GM10847 (cell line): ENCODE results near the gene FKBP11.

Experiments used
- POLR2A ChIP-seq: IDR thresholded peaks from 2 replicates; pipeline ENCODE4 v1.6.1; 2011; ENCODE audit not compliant: insufficient read length; ENCODE audit errors: extremely low read depth

Gene FKBP11

GRCh38 chr12:48894271-48894670 is 31.0 kb downstream of the FKBP11 start:
- no peak for TF ChIP-seq POLR2A

DNA sequence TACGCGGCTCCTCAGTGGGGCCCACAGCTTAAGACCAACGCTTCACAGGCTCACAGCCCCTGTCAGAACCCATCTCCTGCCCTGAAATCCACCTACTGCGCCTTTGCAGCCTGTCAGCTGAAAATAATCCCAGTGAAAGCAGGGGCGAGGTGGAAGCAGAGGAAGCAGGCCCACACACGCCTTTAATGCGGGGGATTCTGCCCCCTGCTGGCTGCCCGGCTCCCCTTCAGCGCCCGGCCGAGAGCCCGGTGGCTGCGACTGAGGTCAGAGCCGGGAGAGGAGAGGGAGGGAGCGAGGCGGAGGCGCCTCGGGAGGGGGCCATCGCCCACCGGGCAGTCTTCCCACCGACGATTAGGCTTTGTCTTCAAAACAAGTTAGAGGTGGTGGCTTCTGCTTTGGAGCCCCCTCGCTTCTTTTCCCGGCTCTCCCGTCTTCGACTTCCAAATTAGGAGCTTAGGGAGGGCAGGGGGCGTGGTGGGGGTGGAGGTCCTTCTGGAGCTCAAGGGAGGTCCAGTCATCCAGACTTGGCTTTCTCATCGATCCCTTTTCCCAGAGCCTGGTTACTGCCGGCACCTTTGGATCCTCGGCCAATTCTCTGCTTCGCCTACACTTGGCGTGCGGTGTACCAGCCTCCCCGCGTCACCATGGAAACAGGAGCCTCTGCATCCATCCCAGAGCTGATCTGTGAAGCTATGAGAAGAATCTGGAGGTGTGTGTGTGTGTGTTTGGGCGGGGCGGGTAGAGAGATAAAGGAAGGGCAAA is 34.5 kb downstream of the FKBP11 start:
- TF ChIP-seq POLR2A = no peak

GRCh38 chr12:48889679-48890078 is 35.6 kb downstream of the FKBP11 start:
- no peak for TF ChIP-seq POLR2A

DNA sequence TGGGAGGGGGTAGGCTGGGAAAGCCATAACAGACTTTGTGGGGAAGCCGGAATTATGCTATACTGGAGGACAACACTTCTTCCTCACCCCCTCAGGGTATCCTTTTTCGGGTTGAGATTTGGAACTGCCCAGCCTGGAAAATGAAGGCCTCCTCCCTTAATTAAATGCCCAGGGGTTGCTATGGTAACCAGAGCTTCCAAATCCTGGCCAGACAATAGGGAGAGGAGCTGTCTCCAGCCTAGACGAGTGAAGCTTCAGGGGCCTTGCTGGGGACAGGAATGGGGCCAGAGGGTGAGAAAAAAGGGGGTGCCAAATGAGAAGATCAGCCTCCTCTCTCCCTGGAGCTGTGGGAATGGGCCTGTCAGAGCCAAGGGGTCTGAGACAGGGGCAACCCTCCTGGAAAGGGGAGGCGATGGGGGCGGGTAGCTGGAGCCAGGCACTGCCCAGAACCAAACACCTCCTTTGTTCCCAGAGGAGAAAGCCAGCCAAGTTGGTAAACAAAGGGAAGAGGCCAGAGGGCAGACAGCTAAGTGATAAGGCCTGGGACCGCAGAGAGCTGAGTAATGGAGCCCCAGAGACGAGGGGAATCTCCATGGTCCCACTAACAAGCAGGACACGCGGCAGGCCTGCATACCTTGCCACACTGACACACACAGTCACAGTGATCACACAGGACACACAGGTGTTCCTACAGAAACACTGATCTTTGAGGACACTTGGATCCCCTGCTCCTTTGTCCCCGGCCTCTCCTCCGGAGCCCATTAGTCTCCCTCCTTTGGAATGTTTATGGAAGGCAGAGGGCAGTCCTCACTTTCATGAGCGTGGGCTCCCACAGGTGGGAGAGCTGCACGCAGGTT is 41.8 kb downstream of the FKBP11 start:
- no peak for TF ChIP-seq POLR2A

DNA sequence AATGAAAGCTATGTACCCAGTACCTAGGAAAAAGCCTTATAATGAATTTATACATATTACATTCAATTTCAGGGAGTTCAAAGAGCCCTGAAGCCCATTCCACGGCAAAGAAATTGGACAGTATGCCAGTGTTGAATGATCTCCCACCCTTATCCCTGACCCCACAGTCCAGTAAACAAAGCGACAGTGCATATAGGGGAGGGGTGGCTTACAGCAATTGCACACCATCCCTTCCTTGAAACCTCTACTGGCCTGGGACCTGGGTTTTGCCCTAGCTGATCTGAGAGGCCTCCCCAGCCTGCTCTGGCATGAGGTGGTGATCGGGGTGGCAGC is 42.4 kb downstream of the FKBP11 start:
- TF ChIP-seq POLR2A = no peak

GRCh38 chr12:48882315-48882687 is 43.0 kb downstream of the FKBP11 start:
- no peak for TF ChIP-seq POLR2A

DNA sequence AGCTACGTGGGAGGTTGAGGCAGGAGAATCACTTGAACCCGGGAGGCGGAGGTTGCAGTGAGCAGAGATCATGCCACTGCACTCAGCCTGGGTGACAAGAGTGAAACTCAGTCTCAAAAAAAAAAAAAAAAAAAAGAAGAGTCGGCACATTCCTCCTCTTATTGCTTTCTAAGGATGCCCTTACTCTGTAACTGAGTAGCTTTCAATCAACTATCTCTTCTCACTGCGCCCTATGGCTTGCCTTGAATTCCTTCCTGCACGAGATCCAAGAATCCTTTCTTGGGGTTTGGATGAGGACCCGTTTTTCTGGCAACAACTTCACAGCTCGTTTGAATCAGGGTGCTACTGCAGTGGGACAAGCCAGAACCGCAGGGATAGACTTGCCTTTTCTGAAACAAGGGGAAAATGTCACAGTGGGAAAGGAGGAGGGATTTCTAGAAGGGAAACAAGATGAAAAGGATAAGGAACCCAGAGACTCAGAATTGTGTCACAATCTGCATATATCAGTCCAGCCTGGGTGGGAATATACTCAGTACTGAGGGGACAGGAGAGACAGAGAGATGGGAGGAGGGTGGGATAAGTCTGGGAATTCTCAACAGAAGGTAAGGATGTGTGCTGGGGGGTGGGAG is 43.5 kb downstream of the FKBP11 start:
- no peak for TF ChIP-seq POLR2A

GRCh38 chr12:48880647-48881046 is 44.6 kb downstream of the FKBP11 start:
- TF ChIP-seq POLR2A = no peak

- TF ChIP-seq POLR2A = no peak
Measured at GRCh38 chr12:48878548-48878947, 46.7 kb downstream of the FKBP11 start.

DNA sequence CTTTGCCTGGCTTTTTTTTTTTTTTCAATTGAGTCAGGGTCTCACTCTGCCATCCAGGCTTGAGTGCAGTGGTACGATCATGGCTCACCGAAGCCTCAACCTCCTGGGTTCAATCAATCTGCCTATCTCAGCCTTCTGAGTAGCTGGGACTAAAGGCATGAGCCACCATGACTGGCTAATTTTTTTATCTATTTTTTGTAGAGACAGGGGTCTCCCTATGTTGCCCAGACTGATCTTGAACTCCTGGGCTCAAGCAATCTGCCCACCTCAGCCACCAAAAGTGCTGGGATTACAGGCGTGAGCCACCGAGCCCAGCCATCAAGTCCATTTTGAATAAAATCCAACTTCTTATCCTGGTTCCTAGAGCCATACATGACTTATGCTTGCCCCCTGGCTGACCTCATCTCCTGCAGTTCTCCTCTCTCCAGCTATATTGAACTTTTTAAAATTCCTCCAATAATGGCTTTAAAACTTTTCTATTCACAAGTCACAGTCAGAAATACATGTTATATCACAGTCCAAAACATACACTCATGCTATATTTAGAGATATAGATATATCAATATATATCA is 49.3 kb downstream of the FKBP11 start:
- no peak for TF ChIP-seq POLR2A

- no peak for TF ChIP-seq POLR2A
Measured at GRCh38 chr12:48873096-48873495, 52.2 kb downstream of the FKBP11 start.
